Measurements from ENCODE around the gene SH3RF2.

- TF ChIP-seq CTCF (IDR thresholded peaks at IDR 0.05; ENCODE audit: low read depth, low read length, missing input control) (no peak), FOXA1 (IDR thresholded peaks at IDR 0.05) (no peak), ATF3 (IDR thresholded peaks at IDR 0.05) (no peak), SP1 (IDR thresholded peaks at IDR 0.05) (no peak), RAD21 (IDR thresholded peaks at IDR 0.05) (no peak)
These were observed 62.8 kb downstream of the SH3RF2 start for GRCh38 chr5:145999208-145999607.

Data from liver (tissue), 3 donors.